ENCODE measurements around the gene CAMTA1.

DNA sequence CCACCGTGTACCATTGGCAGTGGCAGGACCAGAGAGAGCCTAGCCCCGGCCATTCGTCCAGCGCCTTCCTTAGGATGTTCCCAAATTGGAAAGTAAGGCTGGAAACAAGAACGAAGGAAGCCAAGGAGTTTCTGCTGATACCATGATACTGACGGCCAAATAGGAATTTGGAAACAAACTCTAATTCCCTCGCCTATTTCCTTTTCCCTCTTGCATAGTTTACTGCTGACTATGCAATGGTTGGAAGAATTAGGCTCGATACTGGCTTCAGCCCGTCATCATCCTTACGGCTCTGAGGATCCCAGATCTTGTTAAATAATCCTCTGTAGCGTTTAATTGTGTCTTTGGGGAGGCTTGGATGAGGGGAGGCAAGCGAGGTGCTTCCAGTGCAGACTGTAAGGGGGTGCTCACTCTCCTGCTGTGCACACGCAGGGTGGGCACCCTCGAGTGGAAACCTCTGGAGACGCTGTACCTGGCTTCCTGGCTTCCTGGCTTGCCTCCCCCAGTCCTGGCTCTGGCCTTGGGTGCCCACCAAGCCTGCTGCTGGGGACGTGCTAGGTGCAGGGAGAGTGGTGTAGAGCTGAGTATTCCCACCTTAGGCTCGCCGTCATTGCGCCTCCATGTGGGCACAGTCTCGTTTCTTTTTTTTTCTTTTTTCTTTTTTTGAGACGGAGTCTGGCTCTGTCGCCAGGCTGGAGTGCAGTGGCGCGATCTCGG is 27.4 kb upstream of the CAMTA1 start:
- TF ChIP-seq, protein P1, sequence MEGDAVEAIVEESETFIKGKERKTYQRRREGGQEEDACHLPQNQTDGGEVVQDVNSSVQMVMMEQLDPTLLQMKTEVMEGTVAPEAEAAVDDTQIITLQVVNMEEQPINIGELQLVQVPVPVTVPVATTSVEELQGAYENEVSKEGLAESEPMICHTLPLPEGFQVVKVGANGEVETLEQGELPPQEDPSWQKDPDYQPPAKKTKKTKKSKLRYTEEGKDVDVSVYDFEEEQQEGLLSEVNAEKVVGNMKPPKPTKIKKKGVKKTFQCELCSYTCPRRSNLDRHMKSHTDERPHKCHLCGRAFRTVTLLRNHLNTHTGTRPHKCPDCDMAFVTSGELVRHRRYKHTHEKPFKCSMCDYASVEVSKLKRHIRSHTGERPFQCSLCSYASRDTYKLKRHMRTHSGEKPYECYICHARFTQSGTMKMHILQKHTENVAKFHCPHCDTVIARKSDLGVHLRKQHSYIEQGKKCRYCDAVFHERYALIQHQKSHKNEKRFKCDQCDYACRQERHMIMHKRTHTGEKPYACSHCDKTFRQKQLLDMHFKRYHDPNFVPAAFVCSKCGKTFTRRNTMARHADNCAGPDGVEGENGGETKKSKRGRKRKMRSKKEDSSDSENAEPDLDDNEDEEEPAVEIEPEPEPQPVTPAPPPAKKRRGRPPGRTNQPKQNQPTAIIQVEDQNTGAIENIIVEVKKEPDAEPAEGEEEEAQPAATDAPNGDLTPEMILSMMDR (IDR thresholded peaks at IDR 0.05): no peak
- TF ChIP-seq SIN3A (IDR thresholded peaks at IDR 0.05; ENCODE audit: borderline replicate concordance, low read depth, low read length) (no peak), FOXM1 (IDR thresholded peaks at IDR 0.05; ENCODE audit: low read depth) (no peak), ELF1 (IDR thresholded peaks at IDR 0.05) (no peak)
- TF ChIP-seq, protein P2, sequence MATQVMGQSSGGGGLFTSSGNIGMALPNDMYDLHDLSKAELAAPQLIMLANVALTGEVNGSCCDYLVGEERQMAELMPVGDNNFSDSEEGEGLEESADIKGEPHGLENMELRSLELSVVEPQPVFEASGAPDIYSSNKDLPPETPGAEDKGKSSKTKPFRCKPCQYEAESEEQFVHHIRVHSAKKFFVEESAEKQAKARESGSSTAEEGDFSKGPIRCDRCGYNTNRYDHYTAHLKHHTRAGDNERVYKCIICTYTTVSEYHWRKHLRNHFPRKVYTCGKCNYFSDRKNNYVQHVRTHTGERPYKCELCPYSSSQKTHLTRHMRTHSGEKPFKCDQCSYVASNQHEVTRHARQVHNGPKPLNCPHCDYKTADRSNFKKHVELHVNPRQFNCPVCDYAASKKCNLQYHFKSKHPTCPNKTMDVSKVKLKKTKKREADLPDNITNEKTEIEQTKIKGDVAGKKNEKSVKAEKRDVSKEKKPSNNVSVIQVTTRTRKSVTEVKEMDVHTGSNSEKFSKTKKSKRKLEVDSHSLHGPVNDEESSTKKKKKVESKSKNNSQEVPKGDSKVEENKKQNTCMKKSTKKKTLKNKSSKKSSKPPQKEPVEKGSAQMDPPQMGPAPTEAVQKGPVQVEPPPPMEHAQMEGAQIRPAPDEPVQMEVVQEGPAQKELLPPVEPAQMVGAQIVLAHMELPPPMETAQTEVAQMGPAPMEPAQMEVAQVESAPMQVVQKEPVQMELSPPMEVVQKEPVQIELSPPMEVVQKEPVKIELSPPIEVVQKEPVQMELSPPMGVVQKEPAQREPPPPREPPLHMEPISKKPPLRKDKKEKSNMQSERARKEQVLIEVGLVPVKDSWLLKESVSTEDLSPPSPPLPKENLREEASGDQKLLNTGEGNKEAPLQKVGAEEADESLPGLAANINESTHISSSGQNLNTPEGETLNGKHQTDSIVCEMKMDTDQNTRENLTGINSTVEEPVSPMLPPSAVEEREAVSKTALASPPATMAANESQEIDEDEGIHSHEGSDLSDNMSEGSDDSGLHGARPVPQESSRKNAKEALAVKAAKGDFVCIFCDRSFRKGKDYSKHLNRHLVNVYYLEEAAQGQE (IDR thresholded peaks at IDR 0.05; ENCODE audit: low read depth, low read length): no peak
